ENCODE results near the gene FNTB. TPM values are rescaled to one million over a fixed set of nuclear protein-coding genes. Genes with fewer than 3 reads are reported as not detected.
"Not testable (repeated sequence)": the region's sequence is repeated elsewhere in the genome, so short reads cannot be mapped to it uniquely, and the experiment has no call there.

Gene FNTB
- total RNA-seq, 1 donor from 2014 or later, result 9.2 TPM

DNA sequence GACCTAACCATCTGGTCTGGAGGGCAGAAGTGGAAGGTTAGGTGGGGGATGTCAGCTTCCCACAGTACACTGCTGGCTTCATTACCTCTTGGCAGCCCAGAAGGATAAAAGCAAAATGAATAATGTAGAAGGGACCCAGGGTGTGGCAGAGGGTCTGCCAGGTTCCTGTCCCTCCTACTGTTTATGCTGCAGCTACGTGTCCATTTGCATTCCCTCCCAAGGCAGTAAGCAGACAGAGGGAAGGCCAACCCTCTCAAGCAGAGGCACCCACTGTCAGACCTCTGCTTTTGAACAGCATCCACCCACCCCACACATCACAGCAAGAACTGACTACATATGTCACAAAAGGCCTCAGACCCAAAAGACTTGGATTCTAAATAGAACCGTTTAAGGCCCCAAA lies 96.2 kb downstream of the FNTB start:
- DNase-seq (ENCODE audit: low read depth, low spot score), result no peak

DNA sequence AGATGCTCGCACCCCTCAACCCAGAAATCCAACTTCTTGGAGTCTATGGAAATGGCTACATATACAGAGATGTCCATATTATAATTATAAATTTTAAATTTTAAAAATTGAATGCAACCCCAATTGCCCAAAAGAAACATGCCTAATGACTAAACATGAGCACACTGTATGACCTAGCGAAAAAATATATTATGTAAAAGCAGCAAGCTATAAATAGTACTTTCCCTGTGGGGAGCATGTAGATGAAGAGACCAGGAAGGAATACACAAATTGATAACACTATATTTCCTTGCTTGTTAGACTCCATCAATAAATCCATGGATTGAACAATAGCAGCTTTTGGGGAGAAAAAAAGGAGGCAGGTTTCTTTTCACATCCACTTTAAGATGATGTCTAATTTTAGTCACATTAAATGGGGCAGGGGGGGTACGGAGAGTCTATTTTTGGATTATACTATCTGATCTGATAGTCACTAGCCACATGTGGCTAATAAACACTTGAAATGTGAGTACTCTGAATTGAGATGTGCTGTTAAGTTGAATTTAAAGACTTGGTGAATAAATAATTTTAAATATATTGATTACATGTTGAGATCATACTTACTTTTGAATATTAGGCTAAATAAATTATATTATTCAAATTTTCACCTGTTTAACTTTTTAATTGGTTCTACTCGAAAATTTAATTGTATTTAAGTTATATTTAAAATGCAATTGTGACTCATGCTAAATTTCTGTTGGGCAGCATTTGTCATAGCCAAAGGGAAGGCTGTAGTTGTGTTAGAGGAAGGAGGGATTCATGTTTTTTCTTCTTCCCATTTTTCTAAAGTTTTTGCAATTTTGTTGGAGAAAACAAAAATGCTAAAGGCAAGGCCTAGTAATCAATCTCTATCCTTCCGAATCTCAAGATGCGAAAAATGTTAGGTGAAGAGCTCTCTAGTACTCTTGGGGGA lies 98.1 kb downstream of the FNTB start:
- no peak for DNase-seq (ENCODE audit: low read depth, low spot score)

DNA sequence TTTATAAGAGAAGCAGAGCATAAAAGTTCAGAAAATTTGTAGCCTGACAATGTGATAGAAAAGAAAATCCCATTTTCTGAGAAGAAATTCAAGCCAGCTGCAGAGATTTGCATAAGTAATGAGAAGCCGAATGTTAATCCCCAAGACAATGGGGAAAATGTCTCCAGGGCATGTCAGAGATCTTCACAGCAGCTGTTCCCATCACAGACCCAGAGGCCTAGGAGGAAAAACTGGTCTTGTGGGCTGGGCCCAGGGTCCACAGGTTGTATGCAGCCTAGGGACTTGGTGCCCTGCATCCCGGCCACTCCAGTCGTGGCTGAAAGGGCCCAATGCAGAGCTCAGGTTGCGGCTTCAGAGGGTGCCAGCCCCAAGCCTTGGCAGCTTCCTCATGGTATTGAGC lies 100.0 kb downstream of the FNTB start:
- DNase-seq (ENCODE audit: low read depth, low spot score), result not testable (repeated sequence)

DNA sequence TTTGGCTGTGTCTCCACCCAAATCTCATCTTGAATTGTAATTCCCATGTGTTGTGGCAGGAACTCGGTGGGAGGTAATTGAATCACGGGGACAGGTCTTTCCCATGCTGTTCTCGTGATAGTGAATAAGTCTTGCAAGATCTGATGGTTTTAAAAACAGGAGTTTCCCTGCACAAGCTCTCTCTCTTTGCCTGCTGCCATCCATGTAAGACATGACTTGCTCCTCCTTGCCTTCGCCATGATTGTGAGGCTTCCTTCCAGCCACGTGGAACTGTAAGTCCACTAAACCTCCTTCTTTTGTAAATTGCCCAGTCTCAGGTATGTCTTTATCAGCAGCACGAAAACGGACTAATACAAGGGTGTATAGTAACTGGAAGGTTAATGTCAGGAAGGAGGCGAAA lies 101.1 kb downstream of the FNTB start:
- not testable (repeated sequence) for DNase-seq (ENCODE audit: low read depth, low spot score)

DNA sequence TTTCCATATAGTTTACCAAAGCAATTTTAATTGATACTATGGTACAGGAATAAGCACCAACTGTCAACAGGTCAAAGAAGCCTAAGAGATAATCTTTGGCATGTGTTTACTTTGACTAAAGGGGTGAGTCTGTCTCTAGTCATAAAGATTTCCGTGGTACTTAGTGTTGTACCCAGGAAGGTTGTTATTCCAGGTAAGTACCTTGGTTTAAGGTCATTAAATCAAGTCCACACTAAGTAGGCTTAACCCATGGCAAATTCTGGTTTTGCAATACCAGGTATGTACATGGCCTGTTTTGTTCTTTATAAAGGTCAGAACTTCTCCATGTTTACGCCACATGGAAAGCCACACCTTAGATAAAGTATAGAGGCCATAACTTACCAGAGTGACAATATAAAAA lies 105.7 kb downstream of the FNTB start:
- no peak for DNase-seq (ENCODE audit: low read depth, low spot score)

DNA sequence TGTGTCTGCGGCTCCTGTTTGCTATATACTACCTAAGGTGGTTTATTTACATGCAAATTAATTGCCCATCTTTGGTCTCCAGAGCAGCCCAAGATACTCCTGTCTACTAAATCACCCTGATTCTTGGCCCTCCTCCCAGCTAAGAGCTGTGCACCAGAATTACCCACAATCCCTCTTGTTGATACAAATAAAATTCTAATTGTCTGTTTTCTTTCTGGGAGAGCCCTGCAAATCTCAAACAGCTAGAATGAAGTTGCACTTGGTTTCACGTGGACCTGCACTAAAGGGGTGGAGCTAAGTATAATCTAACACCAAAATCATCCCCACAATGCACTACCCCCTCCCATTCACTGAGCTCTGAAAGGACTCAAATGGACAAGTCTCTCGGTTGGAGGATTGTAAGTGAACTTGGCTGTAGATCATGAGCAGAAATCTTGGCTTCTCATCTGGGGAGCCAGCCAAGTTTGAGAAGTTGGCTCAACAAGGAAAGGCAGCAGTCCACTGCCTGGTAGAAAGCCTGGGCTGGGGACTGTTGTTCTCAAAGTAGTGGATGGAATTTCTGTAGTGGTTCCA lies 109.0 kb downstream of the FNTB start:
- DNase-seq (ENCODE audit: low read depth, low spot score), result no peak

DNA sequence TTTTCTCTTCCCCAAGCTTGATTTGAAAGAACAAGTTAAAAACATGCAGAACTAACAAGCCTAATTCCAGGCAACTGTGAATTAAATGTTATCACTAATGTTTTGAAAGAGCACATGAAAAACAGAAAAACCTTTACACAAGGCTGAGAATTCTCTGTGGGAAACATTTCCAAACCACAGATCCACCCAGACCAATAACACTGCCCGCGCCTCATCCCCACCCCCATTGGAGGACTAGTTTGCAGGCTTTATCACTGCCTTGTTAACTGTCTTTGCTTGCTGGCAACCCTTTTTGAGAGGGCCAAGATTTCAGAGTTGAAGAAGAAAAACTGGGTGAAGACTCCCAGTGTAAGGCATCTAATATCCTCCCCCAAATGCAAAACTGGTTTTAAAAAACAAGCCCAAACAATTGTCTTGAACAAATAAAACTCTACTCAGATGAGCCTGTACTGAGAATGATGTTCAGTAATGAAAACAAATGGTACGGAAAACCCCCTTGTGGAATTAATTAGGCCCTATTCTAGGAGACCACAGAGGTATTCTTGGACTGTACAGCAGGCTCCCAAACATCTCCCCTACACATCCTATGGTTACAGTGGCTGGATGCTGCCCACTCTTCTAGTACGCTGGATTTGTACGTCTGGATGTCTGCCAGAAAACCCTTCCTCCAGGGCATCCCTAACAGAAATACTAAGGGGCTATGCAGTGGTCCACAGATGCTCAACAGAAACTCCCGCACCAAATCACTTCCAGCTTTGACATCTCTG lies 109.8 kb downstream of the FNTB start:
- no peak for DNase-seq (ENCODE audit: low read depth, low spot score)

DNA sequence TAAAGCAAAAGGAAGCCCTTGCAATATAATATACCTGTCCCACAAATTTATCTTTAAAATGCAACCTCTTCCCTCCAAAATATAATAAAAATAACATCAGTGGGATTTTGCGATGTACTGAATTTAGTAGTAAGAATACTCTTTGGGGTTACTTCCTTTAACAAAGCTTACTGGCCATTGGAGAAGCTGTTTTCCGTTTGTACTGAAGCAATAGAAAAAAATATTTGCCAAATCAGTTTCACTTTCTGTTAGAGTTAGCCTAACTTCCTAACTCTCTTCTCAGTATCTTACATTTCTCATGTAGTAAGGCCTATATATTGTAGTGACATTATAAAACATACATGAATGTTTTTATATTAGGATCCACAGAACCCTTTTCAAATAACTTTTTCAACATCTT lies 111.9 kb downstream of the FNTB start:
- DNase-seq (ENCODE audit: low read depth, low spot score), result no peak

DNA sequence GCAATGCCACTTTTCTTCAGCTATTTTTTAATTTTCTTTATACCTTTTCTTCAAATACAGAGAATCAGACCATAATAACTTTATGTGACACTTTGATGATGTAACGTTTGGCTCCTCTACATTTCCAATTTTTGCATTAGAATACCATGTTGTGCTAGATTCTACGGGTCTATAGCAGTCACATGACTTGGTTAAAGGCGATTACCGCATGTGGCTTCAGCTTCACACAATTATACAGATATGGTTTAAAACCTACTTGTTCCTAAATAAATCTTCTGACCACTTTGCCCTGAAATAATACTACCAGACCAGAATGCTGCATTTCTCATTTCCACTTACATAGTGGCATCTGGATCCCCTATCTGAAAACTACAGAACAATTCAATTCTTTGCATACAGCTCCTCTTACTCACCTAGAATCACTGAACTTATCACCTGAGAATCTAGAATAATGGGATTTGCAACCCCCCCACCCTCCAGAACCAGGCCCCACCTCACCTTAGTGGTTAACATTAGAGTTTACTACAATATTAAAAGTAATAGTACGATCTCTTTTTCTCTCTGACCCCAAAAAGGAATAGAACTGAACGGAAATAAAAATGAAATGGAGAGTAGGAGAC lies 114.3 kb downstream of the FNTB start:
- DNase-seq (ENCODE audit: low read depth, low spot score), result no peak

DNA sequence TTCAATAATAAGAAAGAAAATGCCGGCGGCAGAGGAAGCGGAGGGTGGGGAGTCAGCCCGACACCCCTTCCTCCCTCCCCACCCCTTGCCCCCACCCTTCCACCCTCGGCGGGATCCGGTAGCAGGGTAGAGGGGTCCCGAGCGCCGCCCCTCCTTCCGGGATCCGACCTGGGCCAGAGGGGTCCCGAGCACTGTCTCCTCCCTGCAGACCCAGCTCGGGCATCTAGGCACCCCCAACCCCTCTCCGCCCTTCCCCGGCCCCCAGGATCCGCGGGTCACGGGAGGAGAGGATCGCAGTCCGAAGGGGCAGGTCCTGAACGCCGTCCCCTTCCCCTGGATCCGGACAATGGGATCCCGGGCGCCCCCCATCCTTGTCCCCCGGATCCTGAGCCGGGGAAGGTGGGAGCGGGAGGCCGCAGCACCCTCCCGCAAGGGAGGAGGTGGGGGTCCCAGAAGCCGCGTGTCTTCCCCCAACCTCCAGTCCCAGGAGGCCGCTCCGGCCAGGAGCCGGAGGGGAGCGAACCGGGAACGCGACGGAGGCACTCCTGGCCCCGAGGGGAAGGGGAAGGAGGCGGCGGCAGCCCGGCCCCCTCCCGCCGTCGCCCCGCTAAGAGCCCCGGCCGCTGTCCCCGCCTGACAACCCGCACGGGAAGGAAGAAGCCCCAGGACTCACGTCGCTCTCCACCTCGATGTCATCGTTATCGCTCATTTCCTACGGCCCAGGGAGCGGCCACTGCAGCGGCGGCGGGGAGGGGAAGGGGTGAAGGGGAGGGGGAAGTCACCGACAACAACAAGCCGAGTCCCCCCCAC lies 115.1 kb downstream of the FNTB start:
- no peak for DNase-seq (ENCODE audit: low read depth, low spot score)

DNA sequence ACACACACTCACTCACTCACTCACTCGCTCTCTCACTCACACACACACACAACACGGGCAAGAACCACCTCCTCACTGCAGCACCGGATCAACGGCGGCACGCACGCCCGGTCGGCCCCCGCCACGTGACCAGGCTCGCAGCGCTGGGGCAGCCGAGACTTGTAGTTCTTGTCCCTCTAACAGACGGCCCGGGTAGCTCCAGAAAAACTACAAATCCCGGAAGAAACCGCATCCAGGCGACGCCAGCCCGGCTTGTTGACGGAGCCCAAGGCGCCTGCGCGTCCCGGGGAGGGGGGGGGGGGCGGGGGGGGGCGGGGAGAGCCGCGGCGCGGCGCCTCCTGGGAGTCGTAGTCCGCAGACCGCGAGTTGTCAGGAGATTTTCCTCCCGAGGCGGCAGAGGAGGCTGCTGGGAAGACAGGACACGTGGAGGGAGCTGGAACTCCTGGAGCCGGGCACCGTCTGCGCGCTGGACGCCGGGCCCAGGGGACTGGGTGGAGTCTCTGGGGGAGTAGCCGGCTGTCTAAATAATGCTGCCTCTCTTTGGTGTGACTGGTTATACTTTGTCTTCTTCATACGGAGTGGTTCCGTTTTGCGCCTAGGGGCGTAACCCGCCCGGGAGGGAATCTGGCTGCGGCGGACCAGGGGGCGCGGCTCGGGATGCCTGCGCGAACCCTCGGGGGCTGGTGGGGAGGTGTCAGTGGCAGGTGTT lies 115.9 kb downstream of the FNTB start, which contains the start of gene MAX:
Gene MAX (minus strand): TSS at position 77 of the 709 bp plus-strand sequence. CDS start 178 bp downstream, outside the sequence.
- DNase-seq (ENCODE audit: low read depth, low spot score), result peak; percentile 98

DNA sequence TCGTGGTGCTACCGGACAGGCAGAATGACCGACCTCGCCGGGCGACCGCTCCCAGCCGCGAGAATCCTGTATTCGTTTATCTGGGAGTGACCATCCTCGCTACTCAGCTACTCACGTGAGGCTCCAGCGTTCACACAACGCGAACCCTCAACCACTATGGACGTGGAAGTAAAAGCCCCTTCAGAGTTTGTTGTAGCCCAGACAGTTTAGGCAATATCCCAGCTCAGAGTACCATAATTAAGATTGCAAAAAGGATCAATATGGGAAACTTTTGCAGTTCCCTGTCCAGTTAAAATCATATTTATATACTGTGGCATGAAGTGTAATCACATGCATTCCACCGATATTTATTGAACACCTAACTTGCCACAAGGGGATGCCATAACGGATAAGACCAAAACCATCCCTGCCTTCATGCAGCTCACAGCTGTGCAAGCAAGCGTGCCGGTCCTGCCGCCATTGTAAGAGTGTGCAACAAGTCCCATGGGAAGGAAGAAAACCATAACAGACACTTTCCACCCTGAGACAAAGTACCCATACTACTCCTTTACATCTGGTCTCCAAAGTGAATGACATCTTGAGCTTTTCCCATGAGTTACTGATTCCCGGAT lies 116.6 kb downstream of the FNTB start:
- DNase-seq (ENCODE audit: low read depth, low spot score), result no peak

DNA sequence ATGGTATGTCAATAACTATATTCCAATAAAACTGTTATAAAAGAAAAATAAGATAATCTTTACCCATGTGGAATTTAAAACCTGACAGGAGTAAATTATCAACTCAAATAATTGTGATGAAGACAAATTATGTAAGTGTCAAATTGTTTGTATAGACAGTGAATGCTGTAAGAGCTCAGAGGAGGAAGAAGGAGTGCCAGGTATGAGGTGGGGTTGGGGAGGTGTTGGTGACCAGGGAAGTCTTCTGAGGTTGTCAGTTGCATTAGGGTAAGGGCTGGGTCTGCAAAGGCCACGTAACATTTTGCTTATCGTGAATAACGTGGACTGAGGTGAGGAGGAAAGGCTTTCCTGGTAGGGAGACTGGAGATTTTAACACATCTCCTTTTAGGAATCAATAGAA lies 118.1 kb downstream of the FNTB start:
- DNase-seq (ENCODE audit: low read depth, low spot score), result no peak

DNA sequence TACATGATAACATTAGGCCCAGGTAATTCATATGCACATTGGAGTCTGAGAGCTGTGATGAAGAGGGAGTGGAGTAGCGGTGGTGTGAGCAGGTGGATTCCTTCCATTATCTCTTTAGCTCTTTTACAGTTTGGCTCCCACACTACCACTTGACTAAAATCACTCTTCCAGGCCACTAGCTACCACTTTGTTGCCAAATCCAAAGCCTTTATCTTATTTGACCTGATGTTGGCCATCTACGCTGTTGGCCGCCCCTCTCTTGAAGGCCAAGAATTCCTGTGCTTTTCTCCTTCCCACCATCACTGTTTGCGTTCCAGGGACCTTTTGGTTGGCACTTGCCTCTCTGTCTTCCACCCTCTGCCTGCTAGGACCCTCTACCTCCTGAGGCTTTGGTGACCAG lies 119.6 kb downstream of the FNTB start:
- no peak for DNase-seq (ENCODE audit: low read depth, low spot score)

DNA sequence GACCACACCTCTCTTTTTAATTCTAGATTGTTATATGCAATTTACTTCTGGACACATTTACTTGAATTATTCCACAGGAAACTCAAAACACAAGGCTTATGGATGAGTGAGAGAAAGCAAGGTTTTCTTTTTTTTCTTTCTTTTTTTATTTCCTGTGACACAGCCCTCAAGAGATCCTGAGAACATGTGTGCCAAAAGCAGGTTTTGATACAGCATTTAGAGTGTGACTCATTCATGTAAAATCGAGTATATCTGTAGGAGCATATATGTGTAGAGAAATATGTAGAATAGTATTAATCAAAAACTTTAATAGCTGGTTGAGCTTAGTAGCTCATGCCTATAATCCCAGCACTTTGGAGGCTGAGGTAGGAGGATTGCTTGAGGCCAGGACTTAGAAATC lies 120.0 kb downstream of the FNTB start:
- no peak for DNase-seq (ENCODE audit: low read depth, low spot score)

DNA sequence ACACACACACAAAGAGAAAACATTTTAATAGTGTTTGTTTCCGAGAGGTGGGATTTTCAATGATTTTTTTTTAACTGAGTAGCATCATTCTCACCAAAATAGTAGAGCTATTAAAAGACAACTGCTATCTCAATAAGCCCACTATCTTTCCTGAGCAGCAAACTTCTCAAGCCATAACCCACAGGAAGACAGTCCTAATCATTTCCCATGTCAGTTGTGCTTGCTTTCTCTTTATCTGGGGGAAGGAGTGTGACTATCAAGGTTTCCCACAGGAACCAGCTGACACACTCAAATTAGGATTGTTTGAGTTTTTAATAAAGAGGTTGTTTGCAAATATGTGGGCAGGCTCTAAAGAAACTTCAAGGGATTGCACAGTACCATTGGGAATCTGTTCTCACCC lies 120.5 kb downstream of the FNTB start:
- DNase-seq (ENCODE audit: low read depth, low spot score), result no peak

DNA sequence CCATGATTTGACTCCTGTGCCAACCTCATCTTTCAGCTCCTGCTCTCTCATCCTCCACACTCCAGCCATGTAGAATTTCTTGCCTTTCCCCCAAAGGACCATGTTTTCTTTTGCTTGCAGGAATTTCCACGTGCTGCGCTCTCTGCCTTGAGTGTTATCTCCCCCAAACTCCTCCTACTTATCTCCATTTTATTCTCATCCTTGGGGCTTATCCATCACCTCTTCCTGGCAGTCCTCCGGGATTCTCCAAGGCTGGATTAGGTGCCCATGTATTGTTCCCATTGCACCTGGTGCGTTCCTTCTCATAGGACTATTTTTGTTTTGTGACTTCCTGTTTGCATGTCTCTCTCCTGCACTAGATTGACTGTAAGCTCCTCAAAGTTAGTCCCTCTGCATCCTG lies 122.7 kb downstream of the FNTB start:
- DNase-seq (ENCODE audit: low read depth, low spot score), result no peak

DNA sequence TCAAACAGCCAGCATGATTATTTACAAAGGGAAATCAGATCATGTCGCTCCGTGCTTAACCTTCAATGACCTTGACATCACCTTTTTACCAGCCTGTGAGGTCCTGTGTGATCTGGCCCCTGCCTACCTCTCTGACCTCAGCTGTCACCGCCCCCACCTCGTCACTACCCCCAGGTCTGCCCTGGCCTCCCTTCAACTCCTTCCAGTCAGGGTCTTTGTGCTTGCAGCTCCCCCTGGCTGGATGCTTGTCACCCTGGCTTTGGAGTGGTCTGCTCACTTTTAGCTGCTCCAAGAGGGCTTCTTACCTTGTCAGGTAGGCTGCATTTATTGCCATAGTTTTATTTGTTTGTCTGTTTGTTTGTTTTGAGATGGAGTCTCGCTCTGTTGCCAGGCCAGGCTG lies 123.8 kb downstream of the FNTB start:
- DNase-seq (ENCODE audit: low read depth, low spot score), result no peak
